HG02678 (cell line): Measurements from ENCODE around the gene DACH2.

Source experiments
- ATAC-seq: cut with Tn5 transposase; IDR thresholded peaks from one replicate; pipeline ENCODE4 v1.9.1; 2021; ENCODE audit warnings: mild to moderate bottlenecking, moderate library complexity; ENCODE audit not compliant: unreplicated experiment

Gene DACH2

GRCh38 chrX:86747091-86747490 lies 598.8 kb downstream of the DACH2 start:
- ATAC-seq = no peak

- ATAC-seq = no peak
These were observed 657.0 kb downstream of the DACH2 start for GRCh38 chrX:86805241-86805640.

GRCh38 chrX:86806786-86807185 lies 658.5 kb downstream of the DACH2 start:
- no peak for ATAC-seq

DNA sequence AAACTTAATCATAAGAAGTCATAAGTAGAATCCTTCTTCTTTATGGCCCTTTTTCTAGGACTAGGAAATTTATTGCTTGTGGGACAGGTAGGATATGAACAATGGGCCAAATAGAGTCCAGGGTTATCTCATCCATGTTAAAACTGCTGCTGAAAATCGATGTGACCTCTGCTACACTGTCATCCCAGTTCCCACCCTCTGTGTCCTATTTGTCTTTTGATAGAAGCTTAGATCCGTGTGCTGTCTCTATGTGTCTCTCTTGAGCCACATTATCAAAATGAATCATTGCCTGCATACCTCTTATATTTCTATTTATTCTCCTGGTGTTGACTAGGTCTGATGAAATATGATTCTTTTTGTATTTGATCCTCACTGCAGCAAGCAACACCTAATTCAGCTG lies 661.4 kb downstream of the DACH2 start:
- no peak for ATAC-seq

- ATAC-seq = no peak
These were observed 681.5 kb downstream of the DACH2 start for GRCh38 chrX:86829786-86830185.

- ATAC-seq = no peak
These were observed 682.4 kb downstream of the DACH2 start for GRCh38 chrX:86830685-86831084.

- no peak for ATAC-seq
These were observed 696.9 kb downstream of the DACH2 start for GRCh38 chrX:86845101-86845500.
